BLaER1 (cell line): ENCODE measurements around the gene NUBP1.

Source experiments
- H3K27ac ChIP-seq: shearing (Covaris generic); formaldehyde crosslinking; 2 replicates; pipeline ENCODE4 v1.8.1; 2022
- H3K27me3 ChIP-seq: shearing (Covaris generic); formaldehyde crosslinking; 2 replicates; pipeline ENCODE4 v1.8.1; 2022
- H3K36me3 ChIP-seq: shearing (Covaris generic); formaldehyde crosslinking; 2 replicates; pipeline ENCODE4 v1.8.1; 2022
- H3K4me1 ChIP-seq: shearing (Covaris generic); formaldehyde crosslinking; 2 replicates; pipeline ENCODE4 v1.8.1; 2022
- H3K4me2 ChIP-seq: shearing (Covaris generic); formaldehyde crosslinking; 2 replicates; pipeline ENCODE4 v1.8.1; 2022
- H3K4me3 ChIP-seq: shearing (Covaris generic); formaldehyde crosslinking; 2 replicates; pipeline ENCODE4 v1.8.1; 2022
- H3K9ac ChIP-seq: shearing (Covaris generic); formaldehyde crosslinking; 2 replicates; pipeline ENCODE4 v1.8.1; 2022
- H3K9me3 ChIP-seq: shearing (Covaris generic); formaldehyde crosslinking; 2 replicates; pipeline ENCODE4 v1.8.1; 2022
- H4K20me1 ChIP-seq: shearing (Covaris generic); formaldehyde crosslinking; 2 replicates; pipeline ENCODE4 v1.8.1; 2022
- Cebpa-rat ChIP-seq: shearing (Covaris generic); IDR thresholded peaks from 2 replicates; pipeline ENCODE4 v1.8.1; 2022

The NUBP1 gene

GRCh38 chr16:10791048-10791447, 47.4 kb downstream of the NUBP1 start:
- Histone ChIP-seq H4K20me1 (no peaks in the 10 kb centered on the region), H3K4me2 (peak overlapping the region; percentile 34), H3K9ac (no peak overlapping the region), H3K4me1 (peaks cover 25% of the 10 kb centered on the region), H3K27me3 (no peaks in the 10 kb centered on the region), H3K9me3 (peaks cover 27% of the 10 kb centered on the region), H3K4me3 (no peak overlapping the region), H3K27ac (no peak overlapping the region), H3K36me3 (no peaks in the 10 kb centered on the region)
- TF ChIP-seq Cebpa-rat: no peak

- Histone ChIP-seq H3K4me1 (no peaks in the 10 kb centered on the region), H4K20me1 (no peaks in the 10 kb centered on the region), H3K36me3 (no peaks in the 10 kb centered on the region), H3K27ac (no peak overlapping the region), H3K9ac (no peak overlapping the region), H3K9me3 (no peaks in the 10 kb centered on the region), H3K4me2 (no peak overlapping the region), H3K27me3 (no peaks in the 10 kb centered on the region), H3K4me3 (no peak overlapping the region)
- TF ChIP-seq Cebpa-rat: no peak
Measured at GRCh38 chr16:10799736-10800135, 56.1 kb downstream of the NUBP1 start.

GRCh38 chr16:10805334-10805733, 61.7 kb downstream of the NUBP1 start:
- Histone ChIP-seq H3K4me3 (no peak overlapping the region), H4K20me1 (no peaks in the 10 kb centered on the region), H3K4me1 (peaks cover 16% of the 10 kb centered on the region), H3K9ac (no peak overlapping the region), H3K36me3 (no peaks in the 10 kb centered on the region), H3K27ac (no peak overlapping the region), H3K4me2 (no peak overlapping the region), H3K27me3 (no peaks in the 10 kb centered on the region), H3K9me3 (peaks cover 4% of the 10 kb centered on the region; the same call in 1 of the 2 replicates)
- TF ChIP-seq Cebpa-rat: no peak

- Histone ChIP-seq H3K36me3 (no peaks in the 10 kb centered on the region), H3K27ac (no peak overlapping the region), H3K27me3 (no peaks in the 10 kb centered on the region), H3K4me1 (peaks cover 17% of the 10 kb centered on the region), H3K9ac (no peak overlapping the region), H3K9me3 (peaks cover 4% of the 10 kb centered on the region; the same call in 1 of the 2 replicates), H3K4me3 (no peak overlapping the region), H3K4me2 (no peak overlapping the region), H4K20me1 (no peaks in the 10 kb centered on the region)
- no peak for TF ChIP-seq Cebpa-rat
Measured at GRCh38 chr16:10806698-10807097, 63.1 kb downstream of the NUBP1 start.

- Histone ChIP-seq H3K27ac (no peak overlapping the region), H4K20me1 (no peaks in the 10 kb centered on the region), H3K9me3 (peaks cover 4% of the 10 kb centered on the region; the same call in 1 of the 2 replicates), H3K4me3 (no peak overlapping the region), H3K4me1 (peaks cover 32% of the 10 kb centered on the region), H3K36me3 (no peaks in the 10 kb centered on the region), H3K9ac (no peak overlapping the region), H3K27me3 (no peaks in the 10 kb centered on the region), H3K4me2 (peak overlapping the region; percentile 36)
- TF ChIP-seq Cebpa-rat: no peak
Measured at GRCh38 chr16:10808218-10808617, 64.6 kb downstream of the NUBP1 start.

GRCh38 chr16:10808850-10809249, 65.2 kb downstream of the NUBP1 start:
- Histone ChIP-seq H3K4me3 (no peak overlapping the region), H3K9ac (no peak overlapping the region), H3K27ac (no peak overlapping the region), H3K4me2 (peak overlapping the region; percentile 36), H3K4me1 (peaks cover 38% of the 10 kb centered on the region), H3K36me3 (no peaks in the 10 kb centered on the region), H3K9me3 (peaks cover 4% of the 10 kb centered on the region; the same call in 1 of the 2 replicates), H3K27me3 (no peaks in the 10 kb centered on the region), H4K20me1 (no peaks in the 10 kb centered on the region)
- TF ChIP-seq Cebpa-rat: no peak

GRCh38 chr16:10809706-10810105, 66.1 kb downstream of the NUBP1 start:
- H3K9me3 ChIP-seq: peaks cover 4% of the 10 kb centered on the region; the same call in 1 of the 2 replicates

GRCh38 chr16:10812312-10813098, 68.9 kb downstream of the NUBP1 start:
- Histone ChIP-seq H3K36me3 (no peaks in the 10 kb centered on the region), H3K4me1 (peaks cover 54% of the 10 kb centered on the region), H4K20me1 (no peaks in the 10 kb centered on the region), H3K9ac (peak overlapping the region; percentile 15; the same call in 1 of the 2 replicates), H3K9me3 (peaks cover 4% of the 10 kb centered on the region; the same call in 1 of the 2 replicates), H3K4me2 (peak overlapping the region; percentile 66), H3K27ac (peak overlapping the region; percentile 10; the same call in 1 of the 2 replicates), H3K4me3 (no peak overlapping the region), H3K27me3 (no peaks in the 10 kb centered on the region)
- no peak for TF ChIP-seq Cebpa-rat

More at GRCh38 chr16:10809706-10810105, 66.1 kb downstream of the NUBP1 start:
- Histone ChIP-seq H3K4me3 (no peak overlapping the region), H4K20me1 (no peaks in the 10 kb centered on the region), H3K27me3 (no peaks in the 10 kb centered on the region), H3K9ac (no peak overlapping the region), H3K36me3 (no peaks in the 10 kb centered on the region), H3K4me1 (peaks cover 46% of the 10 kb centered on the region), H3K4me2 (no peak overlapping the region), H3K27ac (no peak overlapping the region)
- no peak for TF ChIP-seq Cebpa-rat

GRCh38 chr16:10813099-10813455, 69.4 kb downstream of the NUBP1 start:
- Histone ChIP-seq H3K27me3 (no peaks in the 10 kb centered on the region), H3K36me3 (no peaks in the 10 kb centered on the region), H3K4me2 (peak overlapping the region; percentile 66), H3K27ac (0 out of 2 replicates have a peak overlapping the region, but pooled peaks have one; percentile 10), H3K4me1 (peaks cover 54% of the 10 kb centered on the region), H3K4me3 (no peak overlapping the region), H3K9me3 (peaks cover 4% of the 10 kb centered on the region; the same call in 1 of the 2 replicates), H3K9ac (peak overlapping the region; percentile 15; the same call in 1 of the 2 replicates), H4K20me1 (no peaks in the 10 kb centered on the region)
- TF ChIP-seq Cebpa-rat: no peak

GRCh38 chr16:10817514-10817913, 73.9 kb downstream of the NUBP1 start:
- Histone ChIP-seq H3K4me2 (no peak overlapping the region), H3K9ac (no peak overlapping the region), H3K4me3 (no peak overlapping the region), H3K4me1 (peaks cover 61% of the 10 kb centered on the region), H3K27me3 (no peaks in the 10 kb centered on the region), H4K20me1 (no peaks in the 10 kb centered on the region), H3K36me3 (no peaks in the 10 kb centered on the region), H3K9me3 (no peaks in the 10 kb centered on the region), H3K27ac (no peak overlapping the region)
- TF ChIP-seq Cebpa-rat: no peak
